ENCODE data around the gene PNMA5.
A peak's percentile ranks its signal among the peaks of the same experiment; 100 is the strongest.
"Not testable (repeated sequence)": the region's sequence is repeated elsewhere in the genome, so short reads cannot be mapped to it uniquely, and the experiment has no call there.

PNMA5 gene

GRCh38 chrX:152993933-152994332 is at the start of gene PNMA5:
Gene PNMA5 (minus strand): TSS chrX:152994116. CDS start chrX:152991598, 2,518 bp downstream.
- no peak for DNase-seq (ENCODE audit: low read depth)

GRCh38 chrX:153032397-153033118 is 38.6 kb upstream of the PNMA5 start:
- DNase-seq (ENCODE audit: low read depth): peak; percentile 35

GRCh38 chrX:153030801-153031200 is 36.9 kb upstream of the PNMA5 start:
- DNase-seq (ENCODE audit: low read depth): no peak

GRCh38 chrX:153029875-153030274 is 36.0 kb upstream of the PNMA5 start:
- DNase-seq (ENCODE audit: low read depth): no peak

- no peak for DNase-seq (ENCODE audit: low read depth)
Measured at GRCh38 chrX:153029162-153029561, 35.2 kb upstream of the PNMA5 start.

- DNase-seq (ENCODE audit: low read depth): not testable (repeated sequence)
Measured at GRCh38 chrX:153028487-153028886, 34.6 kb upstream of the PNMA5 start.

GRCh38 chrX:153026501-153026900 is 32.6 kb upstream of the PNMA5 start:
- not testable (repeated sequence) for DNase-seq (ENCODE audit: low read depth)

- DNase-seq (ENCODE audit: low read depth): no peak
Measured at GRCh38 chrX:153019166-153019565, 25.2 kb upstream of the PNMA5 start.

- DNase-seq (ENCODE audit: low read depth): not testable (repeated sequence)
Measured at GRCh38 chrX:153017174-153017573, 23.3 kb upstream of the PNMA5 start.

GRCh38 chrX:153004780-153005179 is 10.9 kb upstream of the PNMA5 start:
- DNase-seq (ENCODE audit: low read depth): no peak

GRCh38 chrX:153003981-153004380 is 10.1 kb upstream of the PNMA5 start:
- DNase-seq (ENCODE audit: low read depth): no peak

GRCh38 chrX:153002182-153002581 is 8.3 kb upstream of the PNMA5 start:
- not testable (repeated sequence) for DNase-seq (ENCODE audit: low read depth)

GRCh38 chrX:152997337-152997736 is 3.4 kb upstream of the PNMA5 start:
- DNase-seq (ENCODE audit: low read depth): no peak

GRCh38 chrX:152992115-152992514 is 1.8 kb downstream of the PNMA5 start:
- DNase-seq (ENCODE audit: low read depth): no peak

GRCh38 chrX:152991123-152991522 is 2.8 kb downstream of the PNMA5 start:
- no peak for DNase-seq (ENCODE audit: low read depth)

GRCh38 chrX:152989292-152989658 is 4.6 kb downstream of the PNMA5 start:
- peak; percentile 0 for DNase-seq (ENCODE audit: low read depth)

- DNase-seq (ENCODE audit: low read depth): no peak
Measured at GRCh38 chrX:152988536-152989291, 5.2 kb downstream of the PNMA5 start.

GRCh38 chrX:152987801-152988200 is 6.1 kb downstream of the PNMA5 start:
- no peak for DNase-seq (ENCODE audit: low read depth)

- not testable (repeated sequence) for DNase-seq (ENCODE audit: low read depth)
Measured at GRCh38 chrX:152987156-152987555, 6.8 kb downstream of the PNMA5 start.

- DNase-seq (ENCODE audit: low read depth): not testable (repeated sequence)
Measured at GRCh38 chrX:152985383-152985782, 8.5 kb downstream of the PNMA5 start.

- no peak for DNase-seq (ENCODE audit: low read depth)
Measured at GRCh38 chrX:152968193-152968592, 25.7 kb downstream of the PNMA5 start.

GRCh38 chrX:152960115-152960514 is 33.8 kb downstream of the PNMA5 start:
- DNase-seq (ENCODE audit: low read depth): no peak

GRCh38 chrX:152959626-152960025 is 34.3 kb downstream of the PNMA5 start:
- no peak for DNase-seq (ENCODE audit: low read depth)
